Measurements from ENCODE around the gene LSR.

DNA sequence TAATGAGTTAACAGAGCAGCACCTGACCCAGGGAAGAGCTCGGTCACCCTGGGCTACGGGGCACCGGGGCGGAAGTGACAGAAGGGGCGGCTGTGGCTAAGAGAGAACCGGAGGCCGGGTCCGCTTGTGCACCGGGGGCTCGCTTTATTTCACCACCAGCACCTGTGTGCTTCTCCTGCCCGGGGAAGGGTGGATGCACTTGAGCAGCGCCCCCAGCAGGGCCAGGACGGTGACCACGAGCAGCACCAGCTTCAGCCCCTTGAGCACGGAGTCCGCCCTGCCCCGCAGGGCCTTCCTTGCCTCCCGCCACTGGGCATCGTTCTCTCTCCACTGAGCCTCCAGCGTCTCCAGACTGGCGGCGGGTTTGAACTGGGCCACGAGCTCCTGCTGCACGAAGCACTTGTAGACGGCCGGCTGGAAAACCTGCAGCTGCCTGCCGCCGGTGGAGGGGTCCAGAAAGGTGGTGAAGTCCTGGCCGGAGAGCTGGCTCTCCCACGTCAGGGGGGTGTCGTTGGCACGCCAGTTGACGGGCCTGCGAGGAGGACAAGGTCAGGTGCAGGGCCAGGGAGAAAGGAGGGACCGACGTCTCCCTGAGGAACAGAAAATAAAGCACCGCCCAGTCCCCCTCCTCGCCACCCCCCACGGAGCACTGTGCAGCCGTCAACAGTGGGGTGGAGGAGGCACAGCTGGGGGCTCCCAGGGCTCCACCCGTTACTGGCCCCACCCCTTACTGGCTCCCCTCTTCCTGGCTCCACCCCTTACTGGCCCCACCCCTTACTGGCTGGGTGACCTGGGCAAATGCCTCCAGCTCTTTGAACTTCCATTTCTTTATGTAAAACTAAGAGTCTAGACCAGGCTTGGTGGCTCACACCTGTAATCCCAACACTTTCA, 23.9 kb upstream of the LSR start:
- TF ChIP-seq ZBTB10 (tag by site-specific recombination; IDR thresholded peaks at IDR 0.05) (no peak), PRDM4 (tag by site-specific recombination; IDR thresholded peaks at IDR 0.05) (no peak), ZNF571 (tag by site-specific recombination; IDR thresholded peaks at IDR 0.05) (no peak), ZNF311 (tag by site-specific recombination; IDR thresholded peaks at IDR 0.05; ENCODE audit: borderline replicate concordance) (no peak), CTCF (tag by site-specific recombination; IDR thresholded peaks at IDR 0.05) (no peak), ZNF544 (tag by site-specific recombination; IDR thresholded peaks at IDR 0.05) (no peak), BCL11A (tag by site-specific recombination; IDR thresholded peaks at IDR 0.05; ENCODE audit: low read depth) (no peak)
